Retina (tissue), 1 donor: ENCODE measurements around the gene CDCA3.
A peak's percentile ranks its signal among the peaks of the same experiment; 100 is the strongest.
"Not testable (repeated sequence)": the region's sequence is repeated elsewhere in the genome, so short reads cannot be mapped to it uniquely, and the experiment has no call there.

ENCODE experiments used
- DNase-seq: peaks from one replicate; pipeline ENCODE4 v3.0.0-alpha.2; 2016

Gene CDCA3

DNA sequence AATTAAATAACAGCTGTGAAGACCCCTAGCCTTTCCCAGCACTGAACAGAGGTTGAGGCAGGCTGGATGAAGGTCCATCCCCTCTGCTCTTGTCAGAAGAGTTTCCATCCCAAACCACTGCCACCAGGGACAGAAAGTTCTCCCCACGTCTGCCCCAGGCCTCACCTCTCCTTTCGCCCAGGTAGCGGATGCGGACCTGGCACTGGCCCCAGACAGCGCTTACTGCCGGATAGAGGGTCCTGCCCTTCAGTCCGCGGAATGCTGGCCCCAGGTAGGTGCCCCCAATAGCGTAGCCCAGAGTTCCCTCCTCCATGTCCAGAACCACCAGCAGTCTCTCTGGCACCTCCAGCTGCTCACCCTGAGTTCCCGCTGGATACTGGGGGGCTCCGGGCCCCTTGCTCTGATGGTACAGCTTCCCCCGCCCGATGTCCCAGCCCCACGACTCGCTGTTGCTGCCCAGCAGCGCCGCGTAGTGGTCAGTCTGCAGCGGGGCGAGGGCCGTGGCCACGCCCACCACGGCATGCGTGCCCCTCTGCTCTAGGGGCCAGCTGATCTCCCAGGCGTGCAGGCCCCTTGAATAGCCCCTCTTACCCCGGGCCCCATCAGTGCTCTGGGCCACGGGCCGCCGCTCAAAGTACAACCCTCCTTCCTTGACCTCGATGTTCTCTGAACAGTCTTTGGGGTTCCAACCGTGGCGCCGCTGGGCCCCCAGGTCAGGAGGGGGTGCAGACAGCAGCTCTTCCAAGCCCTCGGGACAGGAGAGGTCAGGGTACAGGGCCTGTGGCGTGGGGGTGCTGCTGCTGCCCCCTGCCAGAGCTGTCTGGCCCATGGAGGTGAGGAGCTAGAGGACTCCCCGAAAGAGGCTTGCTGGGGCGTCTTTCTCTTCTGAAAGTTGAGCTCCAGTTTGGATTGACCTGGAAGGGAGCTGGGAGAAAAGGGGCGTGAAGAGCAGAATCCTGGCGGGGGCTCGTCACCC, 21.3 kb upstream of the CDCA3 start:
- peak; percentile 93 for DNase-seq

DNA sequence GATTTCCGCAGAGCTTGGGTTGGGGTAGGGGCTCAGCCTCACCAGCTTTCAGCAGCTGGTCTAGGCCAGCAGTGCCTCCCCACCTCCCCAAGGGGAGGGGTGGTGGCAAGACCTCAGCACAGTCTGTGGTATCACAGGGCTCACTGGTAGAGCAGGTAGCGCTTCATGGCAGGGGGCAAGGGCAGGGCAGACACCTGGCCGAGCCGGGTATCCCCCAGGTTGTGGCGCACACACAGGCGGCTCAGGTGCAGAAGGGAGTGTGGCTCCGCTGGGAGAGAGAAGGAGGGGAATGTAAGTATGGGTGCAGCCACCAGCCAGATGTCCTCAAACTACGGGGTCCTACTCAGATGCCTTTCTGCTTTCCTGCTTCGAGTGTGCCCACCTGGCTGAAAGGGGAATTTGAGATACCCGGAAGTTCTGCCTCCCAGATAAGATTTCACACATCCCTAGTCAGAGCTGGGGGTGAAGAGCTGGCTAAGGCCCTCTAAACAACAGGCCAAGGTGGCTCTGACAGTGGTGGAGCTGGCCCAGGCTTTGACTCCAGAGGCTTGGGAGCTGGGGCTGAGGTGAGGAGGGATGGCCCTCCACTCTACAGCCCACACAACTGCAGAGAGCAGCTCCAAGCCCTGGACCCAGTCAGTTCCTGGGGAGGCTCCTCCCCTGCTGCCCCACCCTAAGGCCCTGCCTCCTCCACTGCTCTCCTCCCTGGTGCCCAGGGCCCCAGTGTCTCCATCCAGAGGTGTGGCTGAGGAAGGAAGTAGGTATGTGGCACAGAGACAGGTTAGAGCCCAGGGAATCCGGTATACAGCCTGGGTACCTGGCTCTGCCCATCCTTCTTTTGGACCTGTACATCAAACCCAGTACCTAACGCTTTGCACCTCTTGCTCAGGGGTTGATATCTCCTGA, 20.2 kb upstream of the CDCA3 start:
- no peak for DNase-seq

GRCh38 chr12:6870304-6870703, 19.2 kb upstream of the CDCA3 start:
- not testable (repeated sequence) for DNase-seq

DNA sequence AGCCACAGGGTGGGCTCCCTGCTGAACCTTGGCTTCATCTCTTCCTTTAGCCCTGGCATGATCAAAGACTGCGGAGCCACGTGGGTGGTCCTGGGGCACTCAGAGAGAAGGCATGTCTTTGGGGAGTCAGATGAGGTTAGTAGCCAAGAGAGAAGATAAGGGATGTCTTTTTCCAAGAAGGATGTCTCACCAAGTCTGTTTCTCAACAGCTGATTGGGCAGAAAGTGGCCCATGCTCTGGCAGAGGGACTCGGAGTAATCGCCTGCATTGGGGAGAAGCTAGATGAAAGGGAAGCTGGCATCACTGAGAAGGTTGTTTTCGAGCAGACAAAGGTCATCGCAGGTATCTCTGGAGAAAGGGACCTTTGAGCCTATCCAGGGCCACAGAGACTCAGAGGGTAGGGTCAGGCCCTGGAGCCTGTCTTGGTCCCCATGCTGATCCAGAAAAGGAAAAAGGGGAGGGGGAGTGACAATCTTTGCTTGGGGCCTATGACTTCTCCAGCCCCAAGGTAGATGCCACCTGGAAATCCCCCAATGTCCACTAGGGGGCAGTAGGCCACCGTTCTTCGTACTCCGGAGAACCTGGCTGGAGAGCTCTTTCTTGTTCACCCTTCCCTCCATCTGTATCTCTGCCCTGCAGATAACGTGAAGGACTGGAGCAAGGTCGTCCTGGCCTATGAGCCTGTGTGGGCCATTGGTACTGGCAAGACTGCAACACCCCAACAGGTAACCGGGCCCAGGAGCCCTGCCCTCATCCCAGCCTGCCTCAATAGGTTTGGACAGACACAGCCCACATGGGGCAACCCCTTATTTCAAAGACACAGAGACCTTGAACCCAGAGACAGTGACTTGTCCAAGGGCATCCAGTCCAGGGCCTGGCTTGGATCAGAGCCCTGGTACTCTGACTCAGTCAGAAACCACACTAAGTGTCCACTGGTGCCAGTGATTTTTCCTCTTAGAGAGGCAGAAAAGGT, 18.2 kb upstream of the CDCA3 start:
- peak; percentile 82 for DNase-seq

DNA sequence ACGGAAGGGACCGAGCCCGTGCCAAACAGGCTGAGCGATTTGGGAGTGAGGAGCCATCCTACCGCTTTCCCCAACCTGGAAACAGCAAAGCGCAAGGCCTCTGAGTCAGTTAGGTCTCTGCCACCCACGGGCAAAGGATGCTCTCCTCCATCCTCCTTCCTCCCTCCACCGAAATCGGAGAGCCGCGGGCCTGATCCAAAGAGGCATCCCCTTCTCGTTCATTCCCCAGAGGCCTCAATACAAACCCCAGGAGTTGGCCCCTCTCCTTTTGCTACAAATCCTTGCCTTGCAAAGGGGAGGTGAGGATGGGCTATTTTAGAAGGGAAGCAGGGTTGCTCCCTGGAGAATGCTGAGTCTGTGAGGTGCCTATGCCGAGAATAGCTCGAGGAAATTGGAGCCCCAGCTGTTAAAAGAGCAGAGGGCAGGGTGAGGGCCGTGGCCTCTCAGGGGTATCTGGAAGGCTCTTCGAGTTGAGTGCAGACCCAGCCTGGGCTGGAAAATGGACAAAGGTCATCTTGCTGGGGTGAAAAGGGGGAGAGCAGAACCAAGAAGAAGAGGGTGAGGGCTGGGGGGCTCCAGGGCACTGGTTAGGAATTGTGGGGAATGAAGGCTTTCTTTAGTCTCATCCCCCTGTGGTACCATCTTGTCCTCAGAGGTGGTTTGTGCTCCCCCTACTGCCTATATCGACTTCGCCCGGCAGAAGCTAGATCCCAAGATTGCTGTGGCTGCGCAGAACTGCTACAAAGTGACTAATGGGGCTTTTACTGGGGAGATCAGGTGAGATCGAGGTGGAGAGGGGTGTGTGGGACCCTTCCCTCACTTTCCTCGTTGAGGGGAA, 17.3 kb upstream of the CDCA3 start:
- DNase-seq = peak; percentile 36

GRCh38 chr12:6867413-6868210, 16.5 kb upstream of the CDCA3 start, which contains the start of gene TPI1:
TPI1 (plus strand) TSS chr12:6867531; CDS start chr12:6867567, 36 bp downstream.
- DNase-seq = peak; percentile 86

DNA sequence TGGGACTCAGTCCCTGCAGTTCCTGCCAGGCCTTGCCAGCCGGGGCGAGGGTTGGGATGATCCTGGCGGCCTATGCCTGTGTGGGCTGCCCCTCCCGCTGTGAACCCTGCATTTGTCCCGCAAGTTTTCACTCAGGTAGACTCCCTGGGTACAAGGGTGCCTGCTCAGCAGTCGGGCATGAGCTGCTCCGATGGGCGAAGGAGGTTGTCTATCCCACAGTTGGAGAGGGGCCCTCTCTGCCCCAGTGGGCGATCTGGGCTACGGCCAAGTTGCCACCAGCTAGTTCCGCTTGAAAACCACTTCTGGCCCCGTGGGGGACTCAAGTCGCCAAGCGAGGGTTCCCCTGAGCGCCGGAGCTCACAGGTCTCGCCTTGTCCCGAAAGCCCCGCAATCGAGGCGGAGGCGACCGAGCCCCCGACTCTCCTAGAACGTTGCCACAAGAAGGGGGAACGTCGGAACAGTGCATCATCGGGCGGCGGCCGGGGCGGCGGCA, 15.9 kb upstream of the CDCA3 start:
- DNase-seq = peak; percentile 80

GRCh38 chr12:6866163-6866919, 15.3 kb upstream of the CDCA3 start:
- DNase-seq = no peak

DNA sequence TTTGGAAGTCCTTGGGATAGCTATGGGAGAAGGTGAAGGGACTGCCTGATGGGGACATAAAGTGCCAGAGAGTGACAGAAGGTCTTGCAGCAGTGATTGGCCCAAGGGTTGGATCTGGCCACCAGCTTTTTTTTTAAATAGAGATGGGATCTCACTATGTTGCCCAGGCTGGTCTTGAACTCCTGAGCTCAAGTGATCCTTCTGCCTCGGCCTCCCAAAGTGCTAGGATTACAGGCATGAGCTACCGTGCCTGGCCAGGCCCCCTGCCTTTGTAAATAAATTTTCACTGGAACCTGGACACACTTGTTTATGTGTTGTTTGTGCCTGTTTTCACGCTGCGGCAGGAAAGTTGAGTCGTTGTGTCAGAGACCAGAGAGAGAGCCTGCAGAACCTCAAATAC, 14.2 kb upstream of the CDCA3 start:
- not testable (repeated sequence) for DNase-seq

- DNase-seq = no peak
These were observed 12.7 kb upstream of the CDCA3 start for GRCh38 chr12:6863586-6864321.

- no peak for DNase-seq
These were observed 11.9 kb upstream of the CDCA3 start for GRCh38 chr12:6863033-6863432.

GRCh38 chr12:6861391-6861790, 10.3 kb upstream of the CDCA3 start:
- DNase-seq = no peak

DNA sequence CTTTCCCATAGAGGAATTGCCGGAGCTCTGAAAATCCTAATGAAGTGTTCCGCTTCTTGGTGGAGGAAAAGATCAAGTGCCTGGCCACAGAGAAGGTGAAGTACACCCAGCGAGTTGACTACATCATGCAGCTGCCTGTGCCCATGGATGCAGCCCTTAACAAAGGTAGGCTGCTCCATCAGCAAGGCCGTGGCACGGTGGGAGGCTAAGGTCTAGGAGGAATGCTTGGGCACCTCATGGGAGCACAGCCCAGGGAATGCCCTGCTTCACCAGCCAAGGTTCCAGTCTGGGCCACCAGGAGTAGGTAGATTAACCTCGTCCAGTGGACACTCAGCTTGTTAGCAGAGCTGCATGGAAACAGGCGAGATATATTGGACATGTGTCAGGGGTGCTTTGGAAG, 9.9 kb upstream of the CDCA3 start:
- no peak for DNase-seq

GRCh38 chr12:6860116-6860515, 9.0 kb upstream of the CDCA3 start:
- no peak for DNase-seq

DNA sequence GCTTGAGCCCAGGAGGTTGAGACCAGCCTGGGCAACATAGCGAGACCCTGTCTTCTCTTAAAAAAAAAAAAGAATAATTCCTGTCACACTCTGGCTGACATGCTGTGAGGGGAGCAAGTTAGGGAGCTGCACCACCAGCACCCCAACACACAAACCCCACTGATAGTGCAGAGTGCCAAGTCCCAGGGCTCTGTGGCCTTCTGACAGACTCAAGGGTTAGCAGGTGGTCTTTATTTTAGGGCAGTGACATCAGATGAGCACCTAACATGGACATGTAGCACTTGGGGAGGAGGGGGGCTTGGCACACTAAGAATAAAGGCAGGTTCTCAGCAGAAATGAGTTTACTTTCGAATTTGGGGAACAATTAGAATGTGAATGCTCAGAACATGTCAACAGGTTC, 7.7 kb upstream of the CDCA3 start:
- no peak for DNase-seq

DNA sequence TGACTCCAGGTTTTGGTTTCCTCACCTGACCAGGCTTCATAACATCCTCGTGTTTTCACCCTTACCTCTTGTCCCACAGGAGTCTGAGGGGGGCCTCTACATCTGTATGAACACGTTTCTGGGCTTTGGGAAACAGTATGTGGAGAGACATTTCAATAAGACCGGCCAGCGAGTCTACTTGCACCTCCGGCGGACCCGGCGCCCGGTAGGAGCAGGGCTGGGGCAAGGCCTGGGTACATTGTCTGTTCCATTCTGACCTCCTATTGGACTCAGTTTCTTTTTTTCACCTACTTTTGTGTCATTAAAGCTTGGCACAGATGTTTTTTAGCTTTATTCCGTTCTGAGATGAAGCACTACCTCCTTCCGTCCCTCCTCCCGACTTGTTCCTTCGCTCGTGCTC, 4.2 kb upstream of the CDCA3 start:
- DNase-seq = no peak

GRCh38 chr12:6854036-6854435, 3.0 kb upstream of the CDCA3 start:
- no peak for DNase-seq

- no peak for DNase-seq
These were observed 2.5 kb upstream of the CDCA3 start for GRCh38 chr12:6853626-6854025.
